HepG2 (cell line): ENCODE data around the gene SHISA9. TPM values are rescaled to one million over a fixed set of nuclear protein-coding genes. Genes with fewer than 3 reads are reported as not detected.

ENCODE experiments used
- ATAC-seq: fragments of 200-7000 bp; cut with Tn5 transposase; 3 replicates; pipeline ENCODE4 v1.9.1; 2020; ENCODE audit warnings: mild to moderate bottlenecking, moderate library complexity
- BruUV-seq: library from RNA; stranded (reverse); fragments of 400-500 nt; replicated peaks from 2 replicates; lab custom pipeline; 2021; lab: Mats Ljungman, UMichigan
- CTCF ChIA-PET: fragments of 300-600 bp; formaldehyde crosslinking; extraction: SDS; loops from one replicate; lab custom pipeline; 2021; ENCODE audit warnings: low total read pairs, inconsistent platforms, low intra/inter-chr PET ratio; lab: Yijun Ruan, JAX
- POLR2A ChIA-PET: fragments of 350-600 bp; sonication (Branson Sonifier 250); formaldehyde crosslinking; loops from one replicate; lab custom pipeline; 2020; ENCODE audit warnings: antibody characterized with exemption, inconsistent platforms; lab: Yijun Ruan, JAX
- DNase-seq: peaks from one replicate; pipeline ENCODE4 v3.0.0-alpha.2; 2015; ENCODE audit warnings: low spot score
- FAIRE-seq: peaks from 3 replicates; lab custom pipeline; 2011; peaks lifted over from hg19 to GRCh38; lab: Jason Lieb, UNC
- H2AFZ ChIP-seq: one replicate; pipeline ENCODE4 v1.6.1; 2011; ENCODE audit warnings: low read length, inconsistent platforms
- H3K27ac ChIP-seq: fragments of 300-600 bp; 3 replicates; pipeline ENCODE4 v1.8.0; 2011; ENCODE audit warnings: mixed run types, mild to moderate bottlenecking, mixed read lengths, low read length, inconsistent platforms; ENCODE audit not compliant: insufficient read depth; ENCODE audit errors: extremely low read length
- H3K27me3 ChIP-seq, 2 experiments: fragments of 200-600 bp in 1 of 2; 2 replicates in 1 of 2; 3 replicates in 1 of 2; pipeline versions ENCODE4 v1.6.0 to v1.8.0; 2011; ENCODE audit warnings: low read length in 2 of 2, mild to moderate bottlenecking in 2 of 2, moderate library complexity in 2 of 2, inconsistent platforms in 1 of 2; ENCODE audit not compliant: insufficient read depth in 2 of 2, control insufficient read depth in 1 of 2
- H3K36me3 ChIP-seq, 2 experiments: fragments of 200-600 bp in 1 of 2; replicated peaks in 1 of 2; 2 replicates in 1 of 2; 3 replicates in 1 of 2; pipeline versions ENCODE4 v1.5.1 to v1.8.0; 2011; ENCODE audit warnings: low read length in 2 of 2, inconsistent platforms in 1 of 2; ENCODE audit not compliant: insufficient read depth in 2 of 2, control insufficient read depth in 1 of 2
- H3K4me1 ChIP-seq: 2 replicates; pipeline ENCODE4 v1.5.1; 2012; ENCODE audit warnings: low read length, inconsistent platforms; ENCODE audit not compliant: insufficient read depth
- H3K4me2 ChIP-seq: 2 replicates; pipeline ENCODE4 v1.6.0; 2011; ENCODE audit warnings: low read depth, low read length, inconsistent platforms
- H3K4me3 ChIP-seq, 3 experiments: fragments of 200-600 bp in 1 of 3; sonication (generic), shearing (Covaris generic) in 1 of 3; replicated peaks in 1 of 3; 2 replicates each; pipeline ENCODE4 v1.5.1; 2011 to 2016; ENCODE audit warnings: low read length in 3 of 3, inconsistent platforms in 2 of 3, low read depth in 2 of 3, mild to moderate bottlenecking in 2 of 3, control low read depth in 1 of 3, mixed read lengths in 1 of 3; ENCODE audit not compliant: insufficient read depth in 1 of 3
- H3K79me2 ChIP-seq: one replicate; pipeline ENCODE4 v1.6.1; 2011; ENCODE audit warnings: low read length, inconsistent platforms; ENCODE audit not compliant: insufficient read depth
- H3K9ac ChIP-seq: 2 replicates; pipeline ENCODE4 v1.6.0; 2011; ENCODE audit warnings: mild to moderate bottlenecking, low read depth, low read length, inconsistent platforms; ENCODE audit not compliant: insufficient read depth
- H3K9me3 ChIP-seq: 2 replicates; pipeline ENCODE4 v1.5.1; 2012; ENCODE audit warnings: mild to moderate bottlenecking, low read length
- H4K20me1 ChIP-seq: 2 replicates; pipeline ENCODE4 v1.6.0; 2011; ENCODE audit warnings: inconsistent platforms, mild to moderate bottlenecking, low read length, moderate library complexity; ENCODE audit not compliant: insufficient read depth
- ARID3A ChIP-seq: IDR thresholded peaks from 2 replicates; pipeline ENCODE4 v1.6.1; 2012; ENCODE audit warnings: low read depth, low read length, improper control_type of control experiment
- FOXO4 ChIP-seq: sonication (generic); formaldehyde crosslinking; conservative IDR thresholded peaks from 2 replicates; pipeline ENCODE4 v1.8.1; 2023; ENCODE audit warnings: missing genetic modification reagents
- HNRNPK ChIP-seq: fragments of 200-400 bp; formaldehyde crosslinking; IDR thresholded peaks from 2 replicates; pipeline ENCODE4 v1.6.1; 2018; ENCODE audit warnings: low read length, low read depth, moderate library complexity, mild to moderate bottlenecking; ENCODE audit not compliant: poor library complexity, severe bottlenecking
- HNRNPUL1 ChIP-seq: fragments of 200-400 bp; formaldehyde crosslinking; IDR thresholded peaks from 2 replicates; pipeline ENCODE4 v1.6.1; 2017; ENCODE audit warnings: low read depth, mild to moderate bottlenecking, low read length, moderate library complexity
- HOMEZ ChIP-seq: IDR thresholded peaks from 2 replicates; pipeline ENCODE4 v1.6.1; 2016; ENCODE audit warnings: low read depth
- PCBP1 ChIP-seq: fragments of 200-400 bp; formaldehyde crosslinking; IDR thresholded peaks from 2 replicates; pipeline ENCODE4 v1.6.1; 2017; ENCODE audit warnings: mild to moderate bottlenecking, low read depth, low read length, borderline replicate concordance
- PCBP2 ChIP-seq: fragments of 200-400 bp; formaldehyde crosslinking; optimal IDR thresholded peaks from 2 replicates; pipeline ENCODE3; 2018; ENCODE audit warnings: low read length, low read depth; ENCODE audit not compliant: poor library complexity, severe bottlenecking
- SNAI1 ChIP-seq: sonication (generic); formaldehyde crosslinking; IDR thresholded peaks from 2 replicates; pipeline ENCODE4 v1.5.0; 2020; ENCODE audit warnings: mild to moderate bottlenecking, missing genetic modification reagents, borderline replicate concordance
- TEAD3 ChIP-seq: optimal IDR thresholded peaks from 2 replicates; pipeline ENCODE3; 2016; ENCODE audit warnings: borderline replicate concordance
- ZNF362 ChIP-seq: sonication (generic); formaldehyde crosslinking; IDR thresholded peaks from 2 replicates; pipeline ENCODE4 v1.4.0; 2020; ENCODE audit warnings: missing genetic modification reagents, mild to moderate bottlenecking, borderline replicate concordance
- ZNF430 ChIP-seq: sonication (generic); formaldehyde crosslinking; IDR thresholded peaks from 2 replicates; pipeline ENCODE4 v1.9.0; 2021; ENCODE audit warnings: mild to moderate bottlenecking, missing genetic modification reagents
- ZNF747 ChIP-seq: sonication (generic); formaldehyde crosslinking; IDR thresholded peaks from 2 replicates; pipeline ENCODE4 v1.8.1; 2023; ENCODE audit warnings: missing genetic modification reagents, mild to moderate bottlenecking, borderline replicate concordance
- WGBS: methylation state at CpG from one replicate; pipeline ENCODE4 v1.1.6; 2017; ENCODE audit warnings: low lambda C conversion rate; 5-methylcytosine and 5-hydroxymethylcytosine counted together
- in situ Hi-C: cut with HindIII; loops from 2 replicates; pipeline ENCODE4 v1.10.0; 2017; ENCODE audit warnings: low pct_unique_long_range_greater_than_20kb; ENCODE audit not compliant: extremely low pct_ligation_motif_present
- intact Hi-C: fragments of 100-400 bp; cut with micrococcal nuclease; formaldehyde crosslinking; loops from one replicate; pipeline ENCODE4 v1.10.0; 2022; ENCODE audit not compliant: unreplicated experiment
- polyA plus RNA-seq, 8 experiments: library from polyadenylated mRNA; depleted of rRNA in 3 of 8; stranded (reverse) in 7 of 8; unstranded in 1 of 8; fragments of >200 nt; fragmentation: Illumina TruSeq in 4 of 8; extraction: Trizol in 4 of 8; gene quantifications; 2 replicates each; pipeline versions ENCODE4 v1.2.1 to v1.2.3, GENCODE V29; 2011 to 2016; ENCODE audit warnings: low read depth in 4 of 8, missing spikeins in 1 of 8, mixed read lengths in 1 of 8; ENCODE audit not compliant: insufficient read depth in 1 of 8
- total RNA-seq, 5 experiments: library from RNA; depleted of rRNA; stranded (reverse); fragments of >200 nt; fragmentation: Illumina TruSeq; extraction: Trizol; gene quantifications; 2 replicates each; pipeline ENCODE4 v1.2.3, GENCODE V29; 2016; ENCODE audit warnings: low read depth in 1 of 5

The SHISA9 gene
- total and polyA plus RNA-seq, 2 of the 13 experiments (the other 11 are each of a cell fraction or from before 2014, with no cell fraction given), result 0.01 TPM; not detected in 1

GRCh38 chr16:13262270-13263090 is 361.1 kb downstream of the SHISA9 start:
- Histone ChIP-seq H3K9ac (no peak overlapping the region), H4K20me1 (no peaks in the 10 kb centered on the region), H2AFZ (no peak overlapping the region), H3K4me2 (no peak overlapping the region), H3K36me3 (no peaks in the 10 kb centered on the region), H3K27me3 (no peaks in the 10 kb centered on the region), H3K4me1 (peaks cover 5% of the 10 kb centered on the region; the same call in 1 of the 2 replicates), H3K79me2 (no peaks in the 10 kb centered on the region), H3K4me3 (no peak overlapping the region), H3K9me3 (peaks cover 25% of the 10 kb centered on the region), H3K27ac (no peak overlapping the region)
- in situ Hi-C loops (no loop called here), intact Hi-C loops (no loop called here)
- CTCF ChIA-PET, result no interaction called here
- no peak for DNase-seq
- no peak for FAIRE-seq
- no peak for ATAC-seq
- peak; percentile 96 for TF ChIP-seq HNRNPK
- no peak for TF ChIP-seq ZNF747
- TF ChIP-seq TEAD3 (CRISPR knock-in tag), result no peak
- TF ChIP-seq FOXO4, result 0 out of 2 replicates have a peak, but pooled peaks have one; percentile 18
- TF ChIP-seq PCBP2, result peak; percentile 41
- no peak for TF ChIP-seq ZNF362 (CRISPR knock-in tag)
- no peak for TF ChIP-seq ZNF430 (CRISPR knock-in tag)
- no peak for TF ChIP-seq HOMEZ (CRISPR knock-in tag)
- TF ChIP-seq SNAI1, result no peak
- 0 out of 2 replicates have a peak, but pooled peaks have one; percentile 61 for TF ChIP-seq PCBP1
- TF ChIP-seq HNRNPUL1, result no peak
- no peak for TF ChIP-seq ARID3A
- 2% methylated on average over 3 of the region's 3 CpGs for WGBS
- POLR2A ChIA-PET, result interaction anchor here (1.4 kb wide), 1 partner anchor 17 kb away, joined by 3 read pairs; no protein-coding TSS in a partner anchor
- BruUV-seq, result no TSS peak
